ENCODE results near the gene ANKRD35.

The ANKRD35 gene

DNA sequence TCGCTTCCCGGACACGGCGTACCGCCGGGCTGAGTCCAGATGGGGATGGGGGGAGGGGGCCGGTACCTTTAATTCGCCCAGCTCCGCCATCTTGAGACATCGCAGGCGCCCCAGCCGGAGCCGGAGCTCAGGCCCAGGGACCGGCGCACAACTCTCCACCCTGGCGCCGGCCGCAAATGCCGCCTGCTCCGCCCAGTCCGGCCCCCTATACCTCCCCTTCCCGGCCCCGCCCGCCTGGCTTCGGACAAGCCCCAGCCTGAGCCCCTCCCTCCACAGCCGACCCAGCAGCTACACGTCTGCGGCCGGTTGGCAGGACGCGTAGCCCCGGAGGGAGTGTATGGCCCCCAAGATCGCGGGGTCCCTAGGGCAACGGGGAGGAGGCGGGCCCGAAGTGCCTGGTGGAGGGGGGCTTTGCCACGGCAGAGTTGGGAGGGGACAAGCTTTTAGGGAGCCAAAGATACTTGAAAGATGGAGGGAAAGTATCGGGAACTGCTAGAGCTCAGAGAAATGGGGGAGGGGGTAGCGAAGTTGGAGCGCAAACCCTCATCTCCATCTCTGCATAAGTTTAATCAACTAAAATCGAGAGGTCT, 26.7 kb downstream of the ANKRD35 start, which contains the start of gene PIAS3:
Gene PIAS3, minus strand, starts transcription at position 181 of the 590 bp plus-strand sequence. Its CDS starts 91 bp downstream, at position 90.
- H3K9me3 ChIP-seq (replicated peaks; ENCODE audit: insufficient read depth, low read length) = no peaks in the 10 kb centered on the region
- TF ChIP-seq EZH2phosphoT487 (IDR thresholded peaks at IDR 0.05; ENCODE audit: low read length) (no peak), EZH2 (optimal IDR thresholded peaks at IDR 0.05; ENCODE audit: low read depth, low read length) (no peak)
- TF ChIP-seq, protein P1, sequence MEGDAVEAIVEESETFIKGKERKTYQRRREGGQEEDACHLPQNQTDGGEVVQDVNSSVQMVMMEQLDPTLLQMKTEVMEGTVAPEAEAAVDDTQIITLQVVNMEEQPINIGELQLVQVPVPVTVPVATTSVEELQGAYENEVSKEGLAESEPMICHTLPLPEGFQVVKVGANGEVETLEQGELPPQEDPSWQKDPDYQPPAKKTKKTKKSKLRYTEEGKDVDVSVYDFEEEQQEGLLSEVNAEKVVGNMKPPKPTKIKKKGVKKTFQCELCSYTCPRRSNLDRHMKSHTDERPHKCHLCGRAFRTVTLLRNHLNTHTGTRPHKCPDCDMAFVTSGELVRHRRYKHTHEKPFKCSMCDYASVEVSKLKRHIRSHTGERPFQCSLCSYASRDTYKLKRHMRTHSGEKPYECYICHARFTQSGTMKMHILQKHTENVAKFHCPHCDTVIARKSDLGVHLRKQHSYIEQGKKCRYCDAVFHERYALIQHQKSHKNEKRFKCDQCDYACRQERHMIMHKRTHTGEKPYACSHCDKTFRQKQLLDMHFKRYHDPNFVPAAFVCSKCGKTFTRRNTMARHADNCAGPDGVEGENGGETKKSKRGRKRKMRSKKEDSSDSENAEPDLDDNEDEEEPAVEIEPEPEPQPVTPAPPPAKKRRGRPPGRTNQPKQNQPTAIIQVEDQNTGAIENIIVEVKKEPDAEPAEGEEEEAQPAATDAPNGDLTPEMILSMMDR (IDR thresholded peaks at IDR 0.05; ENCODE audit: low read length) = no peak
- H3K27ac ChIP-seq (ENCODE audit: low read length) = peak within 1 kb of the TSS; percentile 33; the same call in 1 of the 2 replicates
- peaks cover 12% of the 10 kb centered on the region for H3K4me1 ChIP-seq (ENCODE audit: low read length)
- peak within 1 kb of the TSS; percentile 90 for H3K4me3 ChIP-seq (ENCODE audit: low read length)
- peaks cover 9% of the 10 kb centered on the region for H3F3A ChIP-seq (ENCODE audit: insufficient read depth, low read length)
- peaks cover 7% of the 10 kb centered on the region; the same call in 1 of the 2 replicates for H3K27me3 ChIP-seq (replicated peaks; ENCODE audit: insufficient read depth, low read length)
- DNase-seq = peak; percentile 98
- H3K79me2 ChIP-seq (ENCODE audit: low read length) = peaks cover 14% of the 10 kb centered on the region
- peak within 1 kb of the TSS; percentile 57 for H3K9ac ChIP-seq (ENCODE audit: low read length)
- H3K36me3 ChIP-seq (replicated peaks; ENCODE audit: insufficient read depth, low read length) = no peaks in the 10 kb centered on the region
- peak within 1 kb of the TSS; percentile 94 for H3K4me2 ChIP-seq (ENCODE audit: low read depth, low read length)
- no peaks in the 10 kb centered on the region for H4K20me1 ChIP-seq (ENCODE audit: insufficient read depth, low read length)
- H2AFZ ChIP-seq (ENCODE audit: low read length) = peak within 1 kb of the TSS; percentile 99
- H3K9me2 ChIP-seq (replicated peaks; ENCODE audit: insufficient read depth, low read length) = no peaks in the 10 kb centered on the region

DNA sequence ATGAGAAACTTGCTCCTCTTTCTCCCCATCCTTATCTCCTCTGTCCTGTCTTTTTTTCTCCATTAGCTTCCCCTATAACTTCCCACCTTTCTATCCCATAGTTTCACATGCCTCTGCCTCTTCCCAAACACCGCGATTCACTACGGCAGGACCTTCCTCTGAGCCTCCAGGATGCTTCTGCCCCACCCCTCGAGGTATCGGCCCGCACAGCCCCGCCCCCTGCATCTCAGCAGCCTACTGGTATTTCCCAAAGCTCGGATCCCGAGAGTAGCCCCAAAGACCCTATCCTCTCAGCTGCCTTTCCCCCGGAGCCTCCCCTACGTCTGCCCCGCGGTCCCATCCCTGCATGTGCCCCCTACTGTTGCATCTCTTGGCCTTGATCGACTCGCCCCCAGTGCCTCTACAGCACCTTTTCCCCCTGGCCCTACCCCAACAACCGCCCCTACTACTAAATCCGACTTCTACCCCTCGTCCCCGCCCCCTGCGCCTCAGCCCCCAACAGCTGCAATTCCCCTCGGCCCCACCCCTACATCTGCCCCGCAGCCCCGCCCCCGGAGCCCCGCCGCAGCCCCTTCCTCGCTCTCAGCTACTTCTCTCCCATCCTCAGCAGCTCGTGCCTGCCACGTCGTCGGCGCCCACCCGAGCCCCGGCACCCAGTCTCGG, 27.3 kb downstream of the ANKRD35 start:
- DNase-seq = peak; percentile 61
- H3K9me2 ChIP-seq (replicated peaks; ENCODE audit: insufficient read depth, low read length) = no peaks in the 10 kb centered on the region
- peaks cover 12% of the 10 kb centered on the region for H3K4me1 ChIP-seq (ENCODE audit: low read length)
- H3K4me3 ChIP-seq (ENCODE audit: low read length) = peak overlapping the region; percentile 90
- H3K36me3 ChIP-seq (replicated peaks; ENCODE audit: insufficient read depth, low read length) = no peaks in the 10 kb centered on the region
- H4K20me1 ChIP-seq (ENCODE audit: insufficient read depth, low read length) = no peaks in the 10 kb centered on the region
- H3K9me3 ChIP-seq (replicated peaks; ENCODE audit: insufficient read depth, low read length) = no peaks in the 10 kb centered on the region
- no peak overlapping the region for H3K27ac ChIP-seq (ENCODE audit: low read length)
- H3K27me3 ChIP-seq (replicated peaks; ENCODE audit: insufficient read depth, low read length) = peaks cover 6% of the 10 kb centered on the region; the same call in 1 of the 2 replicates
- H2AFZ ChIP-seq (ENCODE audit: low read length) = peak overlapping the region; percentile 79
- H3K4me2 ChIP-seq (ENCODE audit: low read depth, low read length) = peak overlapping the region; percentile 81
- peak overlapping the region; percentile 45; the same call in 1 of the 2 replicates for H3K9ac ChIP-seq (ENCODE audit: low read length)
- peaks cover 14% of the 10 kb centered on the region for H3K79me2 ChIP-seq (ENCODE audit: low read length)
- peaks cover 9% of the 10 kb centered on the region for H3F3A ChIP-seq (ENCODE audit: insufficient read depth, low read length)
- no peak for TF ChIP-seq EZH2phosphoT487 (IDR thresholded peaks at IDR 0.05; ENCODE audit: low read length)
- TF ChIP-seq, protein P1 (IDR thresholded peaks at IDR 0.05; ENCODE audit: low read length) = no peak
- no peak for TF ChIP-seq EZH2 (optimal IDR thresholded peaks at IDR 0.05; ENCODE audit: low read depth, low read length)

DNA sequence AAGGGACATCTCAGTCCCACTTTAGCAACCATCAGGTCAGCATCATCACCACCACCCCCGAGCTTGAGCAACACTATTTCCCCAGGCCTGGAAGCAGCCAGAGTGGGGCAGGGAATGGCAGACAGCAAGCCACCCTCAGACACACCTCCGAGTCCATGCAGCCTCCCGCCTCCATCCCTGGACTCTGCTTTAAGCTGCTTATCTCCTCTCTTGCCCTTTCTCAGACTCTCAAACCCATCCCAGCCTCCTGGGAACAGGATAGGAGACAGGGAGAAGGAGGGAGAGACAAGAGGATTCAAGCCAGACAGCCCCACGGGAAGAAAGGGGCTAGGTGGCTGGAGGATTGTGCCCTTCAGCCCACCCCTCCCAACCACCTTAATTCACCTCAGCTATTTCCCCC, 28.5 kb downstream of the ANKRD35 start:
- peaks cover 12% of the 10 kb centered on the region for H3K4me1 ChIP-seq (ENCODE audit: low read length)
- no peak overlapping the region for H3K4me2 ChIP-seq (ENCODE audit: low read depth, low read length)
- no peaks in the 10 kb centered on the region for H3K36me3 ChIP-seq (replicated peaks; ENCODE audit: insufficient read depth, low read length)
- no peaks in the 10 kb centered on the region for H3K9me2 ChIP-seq (replicated peaks; ENCODE audit: insufficient read depth, low read length)
- H3K9me3 ChIP-seq (replicated peaks; ENCODE audit: insufficient read depth, low read length) = no peaks in the 10 kb centered on the region
- TF ChIP-seq EZH2 (optimal IDR thresholded peaks at IDR 0.05; ENCODE audit: low read depth, low read length) (no peak), EZH2phosphoT487 (IDR thresholded peaks at IDR 0.05; ENCODE audit: low read length) (no peak)
- TF ChIP-seq, protein P1 (IDR thresholded peaks at IDR 0.05; ENCODE audit: low read length) = no peak
- no peak overlapping the region for H3K4me3 ChIP-seq (ENCODE audit: low read length)
- no peaks in the 10 kb centered on the region for H3K27me3 ChIP-seq (replicated peaks; ENCODE audit: insufficient read depth, low read length)
- DNase-seq = no peak
- peaks cover 9% of the 10 kb centered on the region for H3F3A ChIP-seq (ENCODE audit: insufficient read depth, low read length)
- peaks cover 14% of the 10 kb centered on the region for H3K79me2 ChIP-seq (ENCODE audit: low read length)
- no peak overlapping the region for H3K9ac ChIP-seq (ENCODE audit: low read length)
- H3K27ac ChIP-seq (ENCODE audit: low read length) = no peak overlapping the region
- no peak overlapping the region for H2AFZ ChIP-seq (ENCODE audit: low read length)
- no peaks in the 10 kb centered on the region for H4K20me1 ChIP-seq (ENCODE audit: insufficient read depth, low read length)
